ENCODE results near the gene VEZF1. TPM values are rescaled to one million over a fixed set of nuclear protein-coding genes. Genes with fewer than 3 reads are reported as not detected.

VEZF1 gene
- total and polyA plus RNA-seq, 8 donors, result 11.7 to 41.6 (median 23.3) TPM

DNA sequence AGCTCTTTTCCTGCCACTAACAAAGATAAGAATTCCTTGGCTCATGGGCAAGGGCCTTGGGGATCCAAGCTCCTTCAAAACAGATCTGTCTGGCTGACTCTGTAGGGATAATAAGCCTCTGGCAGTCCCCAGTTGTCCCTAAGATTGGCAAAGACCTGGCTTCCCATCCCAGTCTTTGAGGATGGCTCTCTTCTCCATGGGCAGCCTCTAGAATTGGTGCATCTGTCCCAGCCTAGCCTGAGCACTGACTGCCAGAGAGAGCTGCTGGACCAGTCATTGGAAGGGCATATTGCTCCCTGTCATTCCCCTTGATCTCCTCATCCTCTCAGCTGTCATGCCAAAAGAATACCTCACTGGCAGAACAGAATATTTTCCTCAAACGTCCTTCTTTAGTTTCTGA, 19.6 kb downstream of the VEZF1 start:
- Histone ChIP-seq H3K27ac (no peak overlapping the region), H3K4me3 (no peak overlapping the region), H3K9me3 (no peaks in the 10 kb centered on the region), H3K4me1 (no peaks in the 10 kb centered on the region), H3K36me3 (peaks cover 0 to 5% (median 0%) of the 10 kb centered on the region in 3 donors), H3K27me3 (no peaks in the 10 kb centered on the region)
- no peak for ATAC-seq
- no peak for FAIRE-seq
- DNase-seq, result no peak
- intact Hi-C loops (cut with DNase I), result no loop called here
- 27 to 47% methylated on average over 1 of the region's 1 CpG for WGBS, 2 donors
- TF ChIP-seq, protein P1, sequence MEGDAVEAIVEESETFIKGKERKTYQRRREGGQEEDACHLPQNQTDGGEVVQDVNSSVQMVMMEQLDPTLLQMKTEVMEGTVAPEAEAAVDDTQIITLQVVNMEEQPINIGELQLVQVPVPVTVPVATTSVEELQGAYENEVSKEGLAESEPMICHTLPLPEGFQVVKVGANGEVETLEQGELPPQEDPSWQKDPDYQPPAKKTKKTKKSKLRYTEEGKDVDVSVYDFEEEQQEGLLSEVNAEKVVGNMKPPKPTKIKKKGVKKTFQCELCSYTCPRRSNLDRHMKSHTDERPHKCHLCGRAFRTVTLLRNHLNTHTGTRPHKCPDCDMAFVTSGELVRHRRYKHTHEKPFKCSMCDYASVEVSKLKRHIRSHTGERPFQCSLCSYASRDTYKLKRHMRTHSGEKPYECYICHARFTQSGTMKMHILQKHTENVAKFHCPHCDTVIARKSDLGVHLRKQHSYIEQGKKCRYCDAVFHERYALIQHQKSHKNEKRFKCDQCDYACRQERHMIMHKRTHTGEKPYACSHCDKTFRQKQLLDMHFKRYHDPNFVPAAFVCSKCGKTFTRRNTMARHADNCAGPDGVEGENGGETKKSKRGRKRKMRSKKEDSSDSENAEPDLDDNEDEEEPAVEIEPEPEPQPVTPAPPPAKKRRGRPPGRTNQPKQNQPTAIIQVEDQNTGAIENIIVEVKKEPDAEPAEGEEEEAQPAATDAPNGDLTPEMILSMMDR (IDR thresholded peaks at IDR 0.05), result no peak

GRCh38 chr17:57966875-57967274, 21.2 kb downstream of the VEZF1 start:
- Histone ChIP-seq H3K9me3 (no peaks in the 10 kb centered on the region), H3K4me1 (no peaks in the 10 kb centered on the region), H3K4me3 (no peak overlapping the region), H3K27me3 (no peaks in the 10 kb centered on the region), H3K27ac (no peak overlapping the region), H3K36me3 (no peaks in the 10 kb centered on the region)
- FAIRE-seq, result no peak
- TF ChIP-seq, protein P1 (IDR thresholded peaks at IDR 0.05), result no peak
- whole genome bisulfite sequencing, 2 donors, result 84 to 90% methylated on average over 5 of the region's 5 CpGs
- no peak for ATAC-seq
- DNase-seq, result no peak
- intact Hi-C loops (cut with DNase I), result no loop called here

DNA sequence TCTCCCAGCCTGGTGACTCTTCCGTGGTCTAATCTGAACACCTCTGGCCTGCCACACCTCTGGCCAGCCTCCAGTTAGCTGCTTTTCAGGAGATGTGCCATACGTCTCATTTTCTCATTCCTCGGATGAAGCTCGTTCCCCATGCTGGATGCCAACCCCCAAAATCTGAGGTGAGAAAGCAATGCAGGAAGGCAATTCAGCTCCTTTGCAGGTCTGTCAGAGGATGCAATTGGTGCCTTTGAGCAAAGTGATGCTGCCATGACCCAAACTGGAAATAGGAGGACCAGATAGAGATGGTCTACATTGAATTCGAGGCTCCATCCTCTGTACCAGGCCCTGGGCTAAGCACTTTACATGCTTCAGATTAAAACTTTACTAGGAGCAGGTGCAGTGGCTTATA, 21.8 kb downstream of the VEZF1 start:
- H3K9me3 ChIP-seq, result no peaks in the 10 kb centered on the region
- H3K27ac ChIP-seq, result no peak overlapping the region
- FAIRE-seq, result no peak
- H3K27me3 ChIP-seq, result no peaks in the 10 kb centered on the region
- 83 to 85% methylated on average over 5 of the region's 5 CpGs for WGBS, 2 donors
- no peak for DNase-seq
- intact Hi-C loops (cut with DNase I), result no loop called here
- TF ChIP-seq, protein P1 (IDR thresholded peaks at IDR 0.05), result no peak
- no peaks in the 10 kb centered on the region for H3K36me3 ChIP-seq
- no peak for ATAC-seq
- no peak overlapping the region for H3K4me3 ChIP-seq
- H3K4me1 ChIP-seq, result no peaks in the 10 kb centered on the region

- ATAC-seq (no peak), DNase-seq (no peak), FAIRE-seq (no peak)
- TF ChIP-seq, protein P1 (IDR thresholded peaks at IDR 0.05), result no peak
- no peak overlapping the region for H3K4me3 ChIP-seq
- intact Hi-C loops (cut with DNase I), result no loop called here
- H3K9me3 ChIP-seq, result no peaks in the 10 kb centered on the region
- H3K27ac ChIP-seq, result no peak overlapping the region
- H3K4me1 ChIP-seq, result no peaks in the 10 kb centered on the region
- no peaks in the 10 kb centered on the region for H3K27me3 ChIP-seq
- no peaks in the 10 kb centered on the region for H3K36me3 ChIP-seq
- WGBS, 2 donors, result 80 to 85% methylated on average over 26 of the region's 26 CpGs
Observed at GRCh38 chr17:57965521-57966160, 22.4 kb downstream of the VEZF1 start.

DNA sequence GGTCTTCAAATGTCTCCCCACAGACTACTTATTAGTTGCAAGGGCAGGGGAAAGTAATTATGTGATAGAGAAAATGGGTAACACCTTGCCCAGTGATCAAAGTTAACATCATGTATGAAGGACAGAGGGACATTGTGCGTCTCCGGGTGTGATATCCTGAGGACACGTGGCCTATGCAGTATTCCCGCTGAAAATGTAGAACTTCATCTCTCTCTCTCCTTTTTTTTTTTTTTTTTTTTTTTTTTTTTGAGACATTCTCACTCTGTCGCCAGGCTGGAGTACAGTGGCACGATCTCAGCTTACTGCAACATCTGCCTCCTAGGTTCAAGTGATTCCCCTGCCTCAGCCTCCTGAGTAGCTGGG, 24.9 kb downstream of the VEZF1 start:
- DNase-seq (no peak), ATAC-seq (no peak), FAIRE-seq (no peak)
- Histone ChIP-seq H3K4me3 (no peak overlapping the region), H3K27ac (no peak overlapping the region), H3K4me1 (no peaks in the 10 kb centered on the region), H3K36me3 (no peaks in the 10 kb centered on the region), H3K27me3 (no peaks in the 10 kb centered on the region), H3K9me3 (no peaks in the 10 kb centered on the region)
- TF ChIP-seq, protein P1 (IDR thresholded peaks at IDR 0.05), result no peak
- intact Hi-C loops (cut with DNase I), result no loop called here
- WGBS, 2 donors, result 90 to 94% methylated on average over 6 of the region's 6 CpGs

All from pancreas (tissue), 10 donors.